SK-N-MC (cell line): Measurements from ENCODE around the gene TMPRSS9.

Source experiments
- EZH2 ChIP-seq: fragments of 200-600 bp; sonication (generic); IDR thresholded peaks from one replicate; pipeline ENCODE4 v1.6.1; 2017; ENCODE audit warnings: antibody characterized with exemption
- POLR2AphosphoS5 ChIP-seq: IDR thresholded peaks from 2 replicates; pipeline ENCODE4 v1.6.1; 2012; ENCODE audit warnings: mild to moderate bottlenecking, low read depth, low read length, borderline replicate concordance

- TF ChIP-seq POLR2AphosphoS5 (no peak), EZH2 (no peak)
These were observed 29.5 kb downstream of the TMPRSS9 start for GRCh38 chr19:2389594-2389993.
